ENCODE measurements around the gene EPHB4.

EPHB4 gene

DNA sequence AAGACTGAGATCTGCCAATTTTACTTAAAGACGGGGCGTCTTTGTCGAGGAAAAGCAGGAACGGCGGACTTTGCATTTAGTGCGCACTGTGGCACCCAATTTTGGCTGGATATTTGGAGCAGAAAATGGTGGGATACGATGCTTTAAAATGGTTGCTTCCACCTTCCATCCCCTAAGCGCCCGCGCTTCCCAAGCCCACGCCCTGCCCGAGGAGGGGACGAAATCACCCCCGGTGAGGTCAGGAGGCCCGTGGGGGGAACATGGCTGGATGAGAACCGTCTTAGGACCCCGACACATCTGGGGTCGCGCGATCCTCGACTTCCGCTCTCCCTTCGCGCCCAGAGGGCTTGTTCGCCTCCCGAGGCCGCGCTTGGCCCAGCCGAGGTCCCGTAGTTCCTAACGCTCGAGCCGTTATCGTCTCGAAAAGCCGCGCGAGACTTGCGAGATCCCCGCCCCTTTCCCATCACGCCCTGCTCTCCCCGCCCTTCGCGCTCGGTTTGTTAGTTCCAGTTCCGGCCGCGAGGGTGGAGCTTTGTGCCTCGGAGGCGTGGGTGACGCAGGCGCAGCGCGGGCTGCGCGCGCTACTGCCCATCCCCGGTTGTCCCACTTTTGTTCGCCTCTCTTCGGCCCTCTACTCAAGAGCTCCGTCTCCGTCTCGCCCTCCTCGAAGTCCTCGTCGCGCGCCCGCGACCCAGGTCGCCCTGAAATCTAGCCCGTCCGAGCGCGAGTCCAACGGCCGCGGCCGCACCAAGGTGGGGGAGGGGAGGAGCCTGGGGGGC lies 47.4 kb upstream of the EPHB4 start, which contains the start of gene SRRT (continued):
- TF ChIP-seq, protein P1, sequence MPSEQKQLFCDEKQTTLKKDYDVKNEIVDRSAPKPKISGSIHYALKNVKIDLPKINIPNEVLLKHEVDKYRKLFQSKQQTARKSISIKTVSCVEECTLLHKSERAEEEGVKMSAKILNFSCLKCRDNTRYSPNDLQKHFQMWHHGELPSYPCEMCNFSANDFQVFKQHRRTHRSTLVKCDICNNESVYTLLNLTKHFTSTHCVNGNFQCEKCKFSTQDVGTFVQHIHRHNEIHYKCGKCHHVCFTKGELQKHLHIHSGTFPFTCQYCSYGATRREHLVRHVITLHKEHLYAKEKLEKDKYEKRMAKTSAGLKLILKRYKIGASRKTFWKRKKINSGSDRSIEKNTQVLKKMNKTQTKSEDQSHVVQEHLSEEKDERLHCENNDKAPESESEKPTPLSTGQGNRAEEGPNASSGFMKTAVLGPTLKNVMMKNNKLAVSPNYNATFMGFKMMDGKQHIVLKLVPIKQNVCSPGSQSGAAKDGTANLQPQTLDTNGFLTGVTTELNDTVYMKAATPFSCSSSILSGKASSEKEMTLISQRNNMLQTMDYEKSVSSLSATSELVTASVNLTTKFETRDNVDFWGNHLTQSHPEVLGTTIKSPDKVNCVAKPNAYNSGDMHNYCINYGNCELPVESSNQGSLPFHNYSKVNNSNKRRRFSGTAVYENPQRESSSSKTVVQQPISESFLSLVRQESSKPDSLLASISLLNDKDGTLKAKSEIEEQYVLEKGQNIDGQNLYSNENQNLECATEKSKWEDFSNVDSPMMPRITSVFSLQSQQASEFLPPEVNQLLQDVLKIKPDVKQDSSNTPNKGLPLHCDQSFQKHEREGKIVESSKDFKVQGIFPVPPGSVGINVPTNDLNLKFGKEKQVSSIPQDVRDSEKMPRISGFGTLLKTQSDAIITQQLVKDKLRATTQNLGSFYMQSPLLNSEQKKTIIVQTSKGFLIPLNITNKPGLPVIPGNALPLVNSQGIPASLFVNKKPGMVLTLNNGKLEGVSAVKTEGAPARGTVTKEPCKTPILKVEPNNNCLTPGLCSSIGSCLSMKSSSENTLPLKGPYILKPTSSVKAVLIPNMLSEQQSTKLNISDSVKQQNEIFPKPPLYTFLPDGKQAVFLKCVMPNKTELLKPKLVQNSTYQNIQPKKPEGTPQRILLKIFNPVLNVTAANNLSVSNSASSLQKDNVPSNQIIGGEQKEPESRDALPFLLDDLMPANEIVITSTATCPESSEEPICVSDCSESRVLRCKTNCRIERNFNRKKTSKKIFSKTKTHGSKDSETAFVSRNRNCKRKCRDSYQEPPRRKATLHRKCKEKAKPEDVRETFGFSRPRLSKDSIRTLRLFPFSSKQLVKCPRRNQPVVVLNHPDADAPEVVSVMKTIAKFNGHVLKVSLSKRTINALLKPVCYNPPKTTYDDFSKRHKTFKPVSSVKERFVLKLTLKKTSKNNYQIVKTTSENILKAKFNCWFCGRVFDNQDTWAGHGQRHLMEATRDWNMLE (tag by site-specific recombination; conservative IDR thresholded peaks at IDR 0.05; ENCODE audit: low read depth) = peak; percentile 64; the same call in 1 of the 2 replicates
- peak; percentile 95 for TF ChIP-seq SP2 (tag by site-specific recombination; IDR thresholded peaks at IDR 0.05)
- no peak for TF ChIP-seq ZNF184 (tag by site-specific recombination; IDR thresholded peaks at IDR 0.05)
- TF ChIP-seq ZNF629 (tag by site-specific recombination; IDR thresholded peaks at IDR 0.05) = peak; percentile 84
- peak; percentile 69; the same call in 1 of the 2 replicates for TF ChIP-seq ZFP37 (tag by site-specific recombination; IDR thresholded peaks at IDR 0.05)
- TF ChIP-seq, protein P2, sequence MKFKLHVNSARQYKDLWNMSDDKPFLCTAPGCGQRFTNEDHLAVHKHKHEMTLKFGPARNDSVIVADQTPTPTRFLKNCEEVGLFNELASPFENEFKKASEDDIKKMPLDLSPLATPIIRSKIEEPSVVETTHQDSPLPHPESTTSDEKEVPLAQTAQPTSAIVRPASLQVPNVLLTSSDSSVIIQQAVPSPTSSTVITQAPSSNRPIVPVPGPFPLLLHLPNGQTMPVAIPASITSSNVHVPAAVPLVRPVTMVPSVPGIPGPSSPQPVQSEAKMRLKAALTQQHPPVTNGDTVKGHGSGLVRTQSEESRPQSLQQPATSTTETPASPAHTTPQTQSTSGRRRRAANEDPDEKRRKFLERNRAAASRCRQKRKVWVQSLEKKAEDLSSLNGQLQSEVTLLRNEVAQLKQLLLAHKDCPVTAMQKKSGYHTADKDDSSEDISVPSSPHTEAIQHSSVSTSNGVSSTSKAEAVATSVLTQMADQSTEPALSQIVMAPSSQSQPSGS (tag by site-specific recombination; IDR thresholded peaks at IDR 0.05; ENCODE audit: low read depth) = no peak
- no peak for TF ChIP-seq ZNF146 (tag by site-specific recombination; IDR thresholded peaks at IDR 0.05)
- TF ChIP-seq ZNF24 (tag by site-specific recombination; IDR thresholded peaks at IDR 0.05) = peak; percentile 50; the same call in 1 of the 2 replicates
- peak; percentile 84 for TF ChIP-seq ZNF335 (tag by site-specific recombination; conservative IDR thresholded peaks at IDR 0.05)
- peak; percentile 57; the same call in 1 of the 2 replicates for TF ChIP-seq IKZF3 (tag by site-specific recombination; IDR thresholded peaks at IDR 0.05)
- TF ChIP-seq ZBTB7A (tag by site-specific recombination; IDR thresholded peaks at IDR 0.05; ENCODE audit: low read depth) = 0 out of 2 replicates have a peak, but pooled peaks have one; percentile 36
- TF ChIP-seq, protein P3, sequence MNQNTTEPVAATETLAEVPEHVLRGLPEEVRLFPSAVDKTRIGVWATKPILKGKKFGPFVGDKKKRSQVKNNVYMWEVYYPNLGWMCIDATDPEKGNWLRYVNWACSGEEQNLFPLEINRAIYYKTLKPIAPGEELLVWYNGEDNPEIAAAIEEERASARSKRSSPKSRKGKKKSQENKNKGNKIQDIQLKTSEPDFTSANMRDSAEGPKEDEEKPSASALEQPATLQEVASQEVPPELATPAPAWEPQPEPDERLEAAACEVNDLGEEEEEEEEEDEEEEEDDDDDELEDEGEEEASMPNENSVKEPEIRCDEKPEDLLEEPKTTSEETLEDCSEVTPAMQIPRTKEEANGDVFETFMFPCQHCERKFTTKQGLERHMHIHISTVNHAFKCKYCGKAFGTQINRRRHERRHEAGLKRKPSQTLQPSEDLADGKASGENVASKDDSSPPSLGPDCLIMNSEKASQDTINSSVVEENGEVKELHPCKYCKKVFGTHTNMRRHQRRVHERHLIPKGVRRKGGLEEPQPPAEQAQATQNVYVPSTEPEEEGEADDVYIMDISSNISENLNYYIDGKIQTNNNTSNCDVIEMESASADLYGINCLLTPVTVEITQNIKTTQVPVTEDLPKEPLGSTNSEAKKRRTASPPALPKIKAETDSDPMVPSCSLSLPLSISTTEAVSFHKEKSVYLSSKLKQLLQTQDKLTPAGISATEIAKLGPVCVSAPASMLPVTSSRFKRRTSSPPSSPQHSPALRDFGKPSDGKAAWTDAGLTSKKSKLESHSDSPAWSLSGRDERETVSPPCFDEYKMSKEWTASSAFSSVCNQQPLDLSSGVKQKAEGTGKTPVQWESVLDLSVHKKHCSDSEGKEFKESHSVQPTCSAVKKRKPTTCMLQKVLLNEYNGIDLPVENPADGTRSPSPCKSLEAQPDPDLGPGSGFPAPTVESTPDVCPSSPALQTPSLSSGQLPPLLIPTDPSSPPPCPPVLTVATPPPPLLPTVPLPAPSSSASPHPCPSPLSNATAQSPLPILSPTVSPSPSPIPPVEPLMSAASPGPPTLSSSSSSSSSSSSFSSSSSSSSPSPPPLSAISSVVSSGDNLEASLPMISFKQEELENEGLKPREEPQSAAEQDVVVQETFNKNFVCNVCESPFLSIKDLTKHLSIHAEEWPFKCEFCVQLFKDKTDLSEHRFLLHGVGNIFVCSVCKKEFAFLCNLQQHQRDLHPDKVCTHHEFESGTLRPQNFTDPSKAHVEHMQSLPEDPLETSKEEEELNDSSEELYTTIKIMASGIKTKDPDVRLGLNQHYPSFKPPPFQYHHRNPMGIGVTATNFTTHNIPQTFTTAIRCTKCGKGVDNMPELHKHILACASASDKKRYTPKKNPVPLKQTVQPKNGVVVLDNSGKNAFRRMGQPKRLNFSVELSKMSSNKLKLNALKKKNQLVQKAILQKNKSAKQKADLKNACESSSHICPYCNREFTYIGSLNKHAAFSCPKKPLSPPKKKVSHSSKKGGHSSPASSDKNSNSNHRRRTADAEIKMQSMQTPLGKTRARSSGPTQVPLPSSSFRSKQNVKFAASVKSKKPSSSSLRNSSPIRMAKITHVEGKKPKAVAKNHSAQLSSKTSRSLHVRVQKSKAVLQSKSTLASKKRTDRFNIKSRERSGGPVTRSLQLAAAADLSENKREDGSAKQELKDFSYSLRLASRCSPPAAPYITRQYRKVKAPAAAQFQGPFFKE (tag by site-specific recombination; IDR thresholded peaks at IDR 0.05; ENCODE audit: borderline replicate concordance) = no peak
- TF ChIP-seq REPIN1 (tag by site-specific recombination; IDR thresholded peaks at IDR 0.05; ENCODE audit: low read depth) = peak; percentile 21; the same call in 1 of the 2 replicates
- no peak for TF ChIP-seq ZNF529 (tag by site-specific recombination; IDR thresholded peaks at IDR 0.05; ENCODE audit: insufficient replicate concordance)
- peak; percentile 56 for TF ChIP-seq EGR2 (tag by site-specific recombination; IDR thresholded peaks at IDR 0.05; ENCODE audit: low read depth)
- TF ChIP-seq GLIS1 (tag by site-specific recombination; IDR thresholded peaks at IDR 0.05) = peak; percentile 32
- TF ChIP-seq KLF7 (tag by site-specific recombination; IDR thresholded peaks at IDR 0.05; ENCODE audit: borderline replicate concordance) = peak; percentile 44; the same call in 1 of the 2 replicates
- TF ChIP-seq KLF16 (tag by site-specific recombination; IDR thresholded peaks at IDR 0.05) = peak; percentile 86
- peak; percentile 82 for TF ChIP-seq ZFHX2 (tag by site-specific recombination; conservative IDR thresholded peaks at IDR 0.05)
- TF ChIP-seq, protein P4, sequence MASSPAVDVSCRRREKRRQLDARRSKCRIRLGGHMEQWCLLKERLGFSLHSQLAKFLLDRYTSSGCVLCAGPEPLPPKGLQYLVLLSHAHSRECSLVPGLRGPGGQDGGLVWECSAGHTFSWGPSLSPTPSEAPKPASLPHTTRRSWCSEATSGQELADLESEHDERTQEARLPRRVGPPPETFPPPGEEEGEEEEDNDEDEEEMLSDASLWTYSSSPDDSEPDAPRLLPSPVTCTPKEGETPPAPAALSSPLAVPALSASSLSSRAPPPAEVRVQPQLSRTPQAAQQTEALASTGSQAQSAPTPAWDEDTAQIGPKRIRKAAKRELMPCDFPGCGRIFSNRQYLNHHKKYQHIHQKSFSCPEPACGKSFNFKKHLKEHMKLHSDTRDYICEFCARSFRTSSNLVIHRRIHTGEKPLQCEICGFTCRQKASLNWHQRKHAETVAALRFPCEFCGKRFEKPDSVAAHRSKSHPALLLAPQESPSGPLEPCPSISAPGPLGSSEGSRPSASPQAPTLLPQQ (tag by site-specific recombination; IDR thresholded peaks at IDR 0.05) = peak; percentile 66
- TF ChIP-seq, protein P5, sequence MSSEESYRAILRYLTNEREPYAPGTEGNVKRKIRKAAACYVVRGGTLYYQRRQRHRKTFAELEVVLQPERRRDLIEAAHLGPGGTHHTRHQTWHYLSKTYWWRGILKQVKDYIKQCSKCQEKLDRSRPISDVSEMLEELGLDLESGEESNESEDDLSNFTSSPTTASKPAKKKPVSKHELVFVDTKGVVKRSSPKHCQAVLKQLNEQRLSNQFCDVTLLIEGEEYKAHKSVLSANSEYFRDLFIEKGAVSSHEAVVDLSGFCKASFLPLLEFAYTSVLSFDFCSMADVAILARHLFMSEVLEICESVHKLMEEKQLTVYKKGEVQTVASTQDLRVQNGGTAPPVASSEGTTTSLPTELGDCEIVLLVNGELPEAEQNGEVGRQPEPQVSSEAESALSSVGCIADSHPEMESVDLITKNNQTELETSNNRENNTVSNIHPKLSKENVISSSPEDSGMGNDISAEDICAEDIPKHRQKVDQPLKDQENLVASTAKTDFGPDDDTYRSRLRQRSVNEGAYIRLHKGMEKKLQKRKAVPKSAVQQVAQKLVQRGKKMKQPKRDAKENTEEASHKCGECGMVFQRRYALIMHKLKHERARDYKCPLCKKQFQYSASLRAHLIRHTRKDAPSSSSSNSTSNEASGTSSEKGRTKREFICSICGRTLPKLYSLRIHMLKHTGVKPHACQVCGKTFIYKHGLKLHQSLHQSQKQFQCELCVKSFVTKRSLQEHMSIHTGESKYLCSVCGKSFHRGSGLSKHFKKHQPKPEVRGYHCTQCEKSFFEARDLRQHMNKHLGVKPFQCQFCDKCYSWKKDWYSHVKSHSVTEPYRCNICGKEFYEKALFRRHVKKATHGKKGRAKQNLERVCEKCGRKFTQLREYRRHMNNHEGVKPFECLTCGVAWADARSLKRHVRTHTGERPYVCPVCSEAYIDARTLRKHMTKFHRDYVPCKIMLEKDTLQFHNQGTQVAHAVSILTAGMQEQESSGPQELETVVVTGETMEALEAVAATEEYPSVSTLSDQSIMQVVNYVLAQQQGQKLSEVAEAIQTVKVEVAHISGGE (tag by site-specific recombination; conservative IDR thresholded peaks at IDR 0.05; ENCODE audit: low read depth) = peak; percentile 91
